ENCODE results near the gene REEP5. TPM values are rescaled to one million over a fixed set of nuclear protein-coding genes. Genes with fewer than 3 reads are reported as not detected.

Gene REEP5
- total and polyA plus RNA-seq, 2 of the 13 experiments (the other 11 are each of a cell fraction or from before 2014, with no cell fraction given), result 49.4 to 239 TPM

DNA sequence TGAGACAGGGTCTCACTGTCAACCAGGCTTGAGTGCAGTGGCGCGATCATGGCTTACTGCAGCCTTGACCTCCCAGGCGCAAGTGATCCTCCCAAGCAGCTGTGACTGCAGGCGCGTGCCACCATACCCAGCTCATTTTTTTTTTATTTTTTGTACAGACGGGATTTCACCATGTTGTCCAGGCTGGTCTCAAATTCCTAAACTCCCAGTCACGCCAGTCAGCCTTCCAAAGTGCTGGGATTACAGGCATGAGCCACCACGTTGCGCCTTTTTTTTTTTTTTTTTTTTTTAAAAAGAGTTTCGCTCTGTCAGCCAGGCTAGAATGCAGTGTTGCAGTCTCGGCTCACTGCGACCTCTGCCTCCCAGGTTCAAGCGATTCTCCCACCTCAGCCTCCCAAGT, 88.1 kb downstream of the REEP5 start:
- Histone ChIP-seq H4K20me1 (ENCODE audit: insufficient read depth, low read length) (no peaks in the 10 kb centered on the region), H3K79me2 (ENCODE audit: insufficient read depth, low read length) (no peaks in the 10 kb centered on the region), H2AFZ (ENCODE audit: low read length) (no peak overlapping the region), H3K4me1 (ENCODE audit: insufficient read depth, low read length) (no peaks in the 10 kb centered on the region), H3K9me3 (ENCODE audit: low read length) (no peaks in the 10 kb centered on the region), H3K9ac (ENCODE audit: insufficient read depth, low read depth, low read length) (no peak overlapping the region), H3K36me3 (replicated peaks in 1 of 2; ENCODE audit: control insufficient read depth in 1 of 2, insufficient read depth in 2 of 2, low read length in 2 of 2) (peaks cover 2 to 24% of the 10 kb centered on the region in 2 experiments; a peak in 4 of 5 replicates), H3K27ac (ENCODE audit: extremely low read length, insufficient read depth, low read length) (no peak overlapping the region), H3K27me3 (ENCODE audit: control insufficient read depth in 1 of 2, insufficient read depth in 2 of 2, low read length in 2 of 2) (no peaks in the 10 kb centered on the region), H3K4me3 (replicated peaks in 1 of 3; ENCODE audit: insufficient read depth in 1 of 3, low read depth in 2 of 3, low read length in 3 of 3) (no peak overlapping the region), H3K4me2 (ENCODE audit: low read depth, low read length) (no peak overlapping the region)
- ChIA-PET CTCF (ENCODE audit: low intra/inter-chr PET ratio, low total read pairs) (no interaction called here), POLR2A (no interaction called here)
- TF ChIP-seq HOXD1 (CRISPR knock-in tag; IDR thresholded peaks at IDR 0.05), result no peak
- no peak for TF ChIP-seq ZNF460 (CRISPR knock-in tag; IDR thresholded peaks at IDR 0.05; ENCODE audit: borderline replicate concordance)
- TF ChIP-seq ZNF839 (CRISPR knock-in tag; IDR thresholded peaks at IDR 0.05; ENCODE audit: borderline replicate concordance), result no peak
- TF ChIP-seq KDM2A (CRISPR knock-in tag; IDR thresholded peaks at IDR 0.05; ENCODE audit: borderline replicate concordance, low read depth), result no peak
- no peak for TF ChIP-seq RFXAP (CRISPR knock-in tag; IDR thresholded peaks at IDR 0.05; ENCODE audit: borderline replicate concordance)
- TF ChIP-seq, protein P1, sequence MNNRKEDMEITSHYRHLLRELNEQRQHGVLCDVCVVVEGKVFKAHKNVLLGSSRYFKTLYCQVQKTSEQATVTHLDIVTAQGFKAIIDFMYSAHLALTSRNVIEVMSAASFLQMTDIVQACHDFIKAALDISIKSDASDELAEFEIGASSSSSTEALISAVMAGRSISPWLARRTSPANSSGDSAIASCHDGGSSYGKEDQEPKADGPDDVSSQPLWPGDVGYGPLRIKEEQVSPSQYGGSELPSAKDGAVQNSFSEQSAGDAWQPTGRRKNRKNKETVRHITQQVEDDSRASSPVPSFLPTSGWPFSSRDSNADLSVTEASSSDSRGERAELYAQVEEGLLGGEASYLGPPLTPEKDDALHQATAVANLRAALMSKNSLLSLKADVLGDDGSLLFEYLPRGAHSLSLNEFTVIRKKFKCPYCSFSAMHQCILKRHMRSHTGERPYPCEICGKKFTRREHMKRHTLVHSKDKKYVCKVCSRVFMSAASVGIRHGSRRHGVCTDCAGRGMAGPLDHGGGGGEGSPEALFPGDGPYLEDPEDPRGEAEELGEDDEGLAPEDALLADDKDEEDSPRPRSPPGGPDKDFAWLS (CRISPR knock-in tag; IDR thresholded peaks at IDR 0.05; ENCODE audit: borderline replicate concordance), result no peak
- TF ChIP-seq PATZ1 (CRISPR knock-in tag; IDR thresholded peaks at IDR 0.05), result no peak
- TF ChIP-seq RBM22 (optimal IDR thresholded peaks at IDR 0.05; ENCODE audit: low read length), result no peak
- TF ChIP-seq, protein P2, sequence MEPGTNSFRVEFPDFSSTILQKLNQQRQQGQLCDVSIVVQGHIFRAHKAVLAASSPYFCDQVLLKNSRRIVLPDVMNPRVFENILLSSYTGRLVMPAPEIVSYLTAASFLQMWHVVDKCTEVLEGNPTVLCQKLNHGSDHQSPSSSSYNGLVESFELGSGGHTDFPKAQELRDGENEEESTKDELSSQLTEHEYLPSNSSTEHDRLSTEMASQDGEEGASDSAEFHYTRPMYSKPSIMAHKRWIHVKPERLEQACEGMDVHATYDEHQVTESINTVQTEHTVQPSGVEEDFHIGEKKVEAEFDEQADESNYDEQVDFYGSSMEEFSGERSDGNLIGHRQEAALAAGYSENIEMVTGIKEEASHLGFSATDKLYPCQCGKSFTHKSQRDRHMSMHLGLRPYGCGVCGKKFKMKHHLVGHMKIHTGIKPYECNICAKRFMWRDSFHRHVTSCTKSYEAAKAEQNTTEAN (CRISPR knock-in tag; conservative IDR thresholded peaks at IDR 0.05), result no peak
- TF ChIP-seq FOXP1 (IDR thresholded peaks at IDR 0.05), result no peak
- TF ChIP-seq FOXP1 (CRISPR knock-in tag; IDR thresholded peaks at IDR 0.05), result no peak
- no peak for TF ChIP-seq HOXA9 (CRISPR knock-in tag; IDR thresholded peaks at IDR 0.05; ENCODE audit: borderline replicate concordance)
- 94% methylated on average over 13 of the region's 13 CpGs for WGBS (ENCODE audit: low lambda C conversion rate)
- ATAC-seq, result no peak
- intact Hi-C loops (cut with micrococcal nuclease; ENCODE audit: unreplicated experiment) (no loop called here), in situ Hi-C loops (cut with HindIII; ENCODE audit: extremely low pct_ligation_motif_present, low pct_unique_long_range_greater_than_20kb) (no loop called here)
- BruUV-seq (replicated peaks), result no TSS peak
- no peak for DNase-seq (ENCODE audit: low spot score)
- FAIRE-seq, result no peak
